Neuron (in vitro differentiated cells): ENCODE measurements around the gene MACROD1.

Experiments used
- H2AFZ ChIP-seq: one replicate; pipeline ENCODE4 v1.6.1; 2013; ENCODE audit warnings: low read depth, mild to moderate bottlenecking, inconsistent platforms, low read length, moderate library complexity
- H3K27me3 ChIP-seq: one replicate; pipeline ENCODE4 v1.6.1; 2013; ENCODE audit warnings: low read length; ENCODE audit not compliant: insufficient read depth
- H3K36me3 ChIP-seq: one replicate; pipeline ENCODE4 v1.6.1; 2013; ENCODE audit warnings: low read length; ENCODE audit not compliant: insufficient read depth
- H3K4me1 ChIP-seq: one replicate; pipeline ENCODE4 v1.6.1; 2013; ENCODE audit warnings: low read length; ENCODE audit not compliant: insufficient read depth
- H3K4me3 ChIP-seq: 2 replicates; pipeline ENCODE4 v1.5.1; 2013; ENCODE audit warnings: mild to moderate bottlenecking, low read length, moderate library complexity
- H3K9me3 ChIP-seq: one replicate; pipeline ENCODE4 v1.6.1; 2013; ENCODE audit warnings: low read length

MACROD1 gene

DNA sequence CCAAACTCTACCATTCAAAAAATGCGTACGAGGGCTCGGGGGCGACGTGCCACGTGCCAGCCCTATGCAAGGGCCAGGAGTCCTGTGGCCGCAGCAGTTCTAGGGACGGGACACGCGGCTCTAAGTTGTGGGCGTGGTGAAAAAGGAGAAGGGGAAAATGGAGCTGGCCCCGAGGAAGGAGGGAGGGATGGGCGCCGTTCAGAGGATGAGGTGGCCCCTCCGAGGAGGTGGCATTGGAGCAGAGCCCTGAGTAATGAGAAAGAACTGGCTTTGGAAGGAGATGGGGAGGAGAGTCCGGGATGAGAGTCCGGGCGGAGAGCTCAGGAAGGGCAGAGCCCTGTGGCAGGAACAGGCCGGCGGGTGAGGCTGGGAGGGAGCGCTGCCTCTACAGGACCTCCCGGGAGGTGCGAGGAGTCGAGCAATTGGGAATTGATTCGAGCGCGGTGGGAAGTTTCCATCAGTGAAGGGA, 158.7 kb downstream of the MACROD1 start:
- Histone ChIP-seq H3K36me3 (no peaks in the 10 kb centered on the region), H3K4me1 (peaks cover 16% of the 10 kb centered on the region), H3K27me3 (no peaks in the 10 kb centered on the region), H3K4me3 (peak overlapping the region; percentile 21), H2AFZ (peak overlapping the region; percentile 8), H3K9me3 (no peaks in the 10 kb centered on the region)

DNA sequence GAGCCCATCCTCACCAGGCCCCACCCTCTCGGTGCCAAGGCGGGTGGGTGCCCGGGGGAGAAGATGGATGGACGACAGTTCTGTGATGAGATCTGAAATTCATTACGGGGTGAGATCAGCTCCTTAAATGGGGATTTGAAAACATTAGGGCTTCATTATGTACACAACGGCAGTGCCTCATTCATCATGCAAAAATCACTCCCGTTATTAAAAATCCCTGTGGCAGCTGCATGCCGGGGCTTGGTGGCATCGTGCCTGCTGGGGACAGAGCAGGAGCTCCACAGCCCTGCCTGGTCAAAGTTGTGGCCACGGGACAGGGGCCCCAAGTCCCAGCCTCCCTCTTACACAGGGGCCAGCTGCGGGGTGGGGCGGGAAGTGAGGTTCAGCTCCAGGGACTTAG, 159.5 kb downstream of the MACROD1 start:
- Histone ChIP-seq H3K36me3 (peaks cover 6% of the 10 kb centered on the region), H3K4me3 (no peak overlapping the region), H2AFZ (no peak overlapping the region), H3K4me1 (peaks cover 16% of the 10 kb centered on the region), H3K27me3 (no peaks in the 10 kb centered on the region), H3K9me3 (no peaks in the 10 kb centered on the region)

DNA sequence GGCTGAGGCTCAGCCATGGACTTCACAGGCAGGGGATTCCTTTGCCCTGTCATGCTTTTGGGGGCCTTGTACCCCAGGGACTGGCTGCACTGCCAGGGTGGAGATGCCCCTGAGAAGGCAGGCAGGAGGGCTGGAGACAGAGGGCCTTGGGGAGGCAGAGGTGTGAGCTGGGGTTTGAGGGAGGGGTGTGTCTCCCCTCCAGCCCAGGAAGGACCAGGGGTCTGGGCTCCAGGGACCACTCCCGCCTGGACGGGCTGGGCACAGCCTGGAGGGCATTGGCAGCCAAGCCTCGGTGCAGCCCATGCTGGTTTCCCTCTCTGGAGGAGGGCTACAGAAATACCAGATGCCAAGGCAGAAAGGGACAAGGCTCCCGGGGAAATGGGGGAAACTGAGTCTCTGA, 160.2 kb downstream of the MACROD1 start:
- Histone ChIP-seq H3K36me3 (peaks cover 9% of the 10 kb centered on the region), H3K9me3 (no peaks in the 10 kb centered on the region), H3K4me1 (peaks cover 16% of the 10 kb centered on the region), H2AFZ (no peak overlapping the region), H3K27me3 (no peaks in the 10 kb centered on the region), H3K4me3 (no peak overlapping the region)

DNA sequence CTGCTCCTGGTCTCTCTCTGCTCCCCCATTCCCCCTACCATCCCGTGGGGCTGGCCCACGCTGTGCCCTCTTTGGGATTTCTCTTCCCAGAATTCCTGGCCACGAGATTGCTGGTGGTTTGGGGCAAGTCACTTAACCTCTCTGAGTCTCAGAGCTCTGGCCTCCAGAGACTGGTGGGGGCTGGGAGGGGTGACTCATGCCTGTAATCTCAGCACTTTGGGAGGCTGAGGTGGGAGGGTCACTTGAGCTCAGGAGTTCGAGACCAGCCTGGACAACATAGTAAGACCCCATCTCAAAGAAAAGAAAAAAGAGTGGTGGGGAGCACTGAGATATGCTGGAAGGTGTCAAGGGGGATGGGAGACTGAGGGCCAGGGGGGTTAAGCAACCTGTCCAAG, 161.3 kb downstream of the MACROD1 start:
- peaks cover 16% of the 10 kb centered on the region for H3K4me1 ChIP-seq
- H2AFZ ChIP-seq: no peak overlapping the region
- H3K27me3 ChIP-seq: no peaks in the 10 kb centered on the region
- peaks cover 9% of the 10 kb centered on the region for H3K36me3 ChIP-seq
- H3K4me3 ChIP-seq: no peak overlapping the region
- H3K9me3 ChIP-seq: no peaks in the 10 kb centered on the region

DNA sequence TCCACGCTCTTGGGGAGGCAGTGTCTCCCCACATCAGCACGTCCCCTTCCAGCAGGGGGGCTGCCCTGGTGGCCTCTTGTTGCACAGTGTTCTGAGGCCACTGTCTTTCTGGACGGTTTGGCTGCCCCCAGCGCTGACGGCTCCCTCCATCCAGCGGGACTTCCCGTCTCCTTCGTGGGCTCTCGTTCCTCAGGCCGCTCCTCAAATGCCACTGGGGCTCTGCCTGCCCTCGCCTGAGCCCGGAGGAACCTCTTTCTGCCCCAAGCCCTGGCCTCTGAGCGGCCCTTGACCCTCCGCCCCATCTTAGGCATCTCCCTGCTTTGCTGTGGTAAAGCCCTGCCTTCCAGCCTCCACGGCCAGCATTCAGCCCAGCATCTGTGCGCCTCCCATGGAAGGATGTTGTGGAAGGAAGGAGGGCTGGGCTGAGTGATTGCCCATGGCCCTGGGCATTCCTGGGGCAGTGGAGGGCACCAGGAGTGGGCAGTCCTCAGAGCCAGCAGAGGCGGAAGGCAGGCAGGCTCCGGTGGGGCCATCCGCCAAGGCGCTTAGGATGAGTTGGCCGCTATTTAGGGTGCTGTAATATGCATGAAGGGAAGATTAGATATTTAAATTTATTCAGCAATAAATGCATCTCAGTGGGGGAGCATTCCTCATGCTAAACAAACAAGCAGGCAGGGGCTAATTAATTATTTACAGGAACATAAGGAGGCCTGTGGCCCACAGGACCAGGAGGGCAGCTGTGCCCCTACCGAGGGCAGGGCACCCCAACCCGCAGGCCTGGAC, 161.9 kb downstream of the MACROD1 start:
- H3K9me3 ChIP-seq: no peaks in the 10 kb centered on the region
- no peak overlapping the region for H3K4me3 ChIP-seq
- peaks cover 12% of the 10 kb centered on the region for H3K36me3 ChIP-seq
- no peak overlapping the region for H2AFZ ChIP-seq
- peaks cover 16% of the 10 kb centered on the region for H3K4me1 ChIP-seq
- no peaks in the 10 kb centered on the region for H3K27me3 ChIP-seq

DNA sequence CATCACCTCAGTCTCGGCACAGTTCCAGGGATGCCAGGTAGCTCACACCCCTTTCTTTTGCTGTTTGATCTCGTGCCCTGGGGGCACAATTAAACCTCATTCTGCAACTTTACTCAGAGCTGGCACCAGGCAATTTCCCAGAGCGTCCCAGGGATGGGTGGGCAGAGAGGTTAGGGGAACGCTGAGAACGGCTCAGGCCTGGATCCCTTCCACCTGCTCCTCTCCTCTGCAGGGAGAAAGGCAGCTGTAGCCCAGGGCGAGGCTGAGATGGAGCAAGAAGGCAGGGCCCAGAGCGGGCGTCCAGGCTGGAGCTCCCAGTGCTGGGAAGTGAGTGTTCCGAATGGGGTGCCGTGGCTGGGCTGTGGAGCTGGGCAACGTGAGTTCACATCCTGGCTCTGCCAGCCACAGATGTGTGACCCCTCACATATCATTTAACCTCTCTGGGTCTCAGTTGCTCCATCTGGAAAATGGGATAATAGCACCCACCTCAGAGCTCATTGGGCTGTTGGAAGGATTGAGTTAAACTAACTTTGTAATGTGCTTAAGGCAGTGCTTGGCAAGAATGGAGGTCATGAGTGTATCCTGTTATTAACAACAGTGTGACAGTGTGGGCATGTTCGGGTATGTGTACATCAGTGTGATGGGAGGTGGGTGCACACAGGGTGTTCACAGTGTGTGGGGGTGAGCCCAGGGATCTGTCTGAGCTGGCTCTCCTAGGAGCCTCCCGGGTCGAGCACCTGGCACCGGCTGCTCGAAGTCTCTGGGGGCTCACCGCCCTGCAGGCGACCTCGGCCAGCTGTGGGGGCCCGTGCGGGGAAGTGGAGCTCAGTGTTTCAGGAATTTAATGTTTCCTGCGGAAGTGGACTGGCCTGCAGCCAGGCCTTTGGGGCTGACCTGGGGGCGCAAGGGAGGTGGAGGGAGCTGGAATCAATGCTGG, 164.2 kb downstream of the MACROD1 start:
- H3K9me3 ChIP-seq: no peaks in the 10 kb centered on the region
- H3K4me3 ChIP-seq: no peak overlapping the region
- H3K4me1 ChIP-seq: peaks cover 1% of the 10 kb centered on the region
- no peak overlapping the region for H2AFZ ChIP-seq
- H3K27me3 ChIP-seq: no peaks in the 10 kb centered on the region
- H3K36me3 ChIP-seq: peaks cover 31% of the 10 kb centered on the region

DNA sequence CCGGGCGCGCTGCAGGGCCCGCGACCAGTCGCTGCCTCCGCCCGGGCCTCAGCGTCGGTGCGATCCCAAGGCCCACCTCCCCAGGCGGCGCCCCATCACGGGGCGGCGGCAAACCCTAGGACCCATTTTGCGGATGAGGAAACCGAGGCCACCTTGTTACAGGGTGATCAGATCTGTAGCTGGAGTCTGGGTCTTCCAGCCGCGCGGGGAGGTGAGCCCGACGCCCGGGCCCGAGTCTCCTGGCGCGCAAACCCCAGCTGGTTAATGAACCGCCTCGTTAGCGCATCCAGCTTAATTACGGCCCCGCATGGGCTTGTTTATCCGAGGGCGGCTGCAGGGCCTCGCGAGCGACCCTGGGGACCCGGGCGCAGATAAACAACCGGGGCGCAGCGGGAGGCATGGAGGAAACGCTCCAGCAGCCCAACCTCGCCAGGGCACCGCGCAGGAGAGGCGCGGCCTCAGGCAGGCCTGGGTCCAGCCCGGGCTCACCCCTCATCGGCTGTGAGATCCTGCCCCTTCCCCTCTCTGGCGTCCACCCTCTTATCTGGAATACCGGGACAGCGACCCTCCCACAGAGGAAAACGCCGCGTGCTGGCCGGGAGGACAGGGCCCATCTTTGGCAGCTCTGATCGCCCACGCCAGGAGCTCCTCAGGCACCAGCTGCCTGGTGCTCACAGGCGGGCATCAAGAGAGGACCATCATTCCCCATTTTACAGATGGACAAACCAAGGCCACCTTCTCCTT, 165.0 kb downstream of the MACROD1 start:
- H3K9me3 ChIP-seq: no peaks in the 10 kb centered on the region
- H3K4me1 ChIP-seq: no peaks in the 10 kb centered on the region
- H3K4me3 ChIP-seq: no peak overlapping the region
- no peaks in the 10 kb centered on the region for H3K27me3 ChIP-seq
- no peak overlapping the region for H2AFZ ChIP-seq
- H3K36me3 ChIP-seq: peaks cover 40% of the 10 kb centered on the region

DNA sequence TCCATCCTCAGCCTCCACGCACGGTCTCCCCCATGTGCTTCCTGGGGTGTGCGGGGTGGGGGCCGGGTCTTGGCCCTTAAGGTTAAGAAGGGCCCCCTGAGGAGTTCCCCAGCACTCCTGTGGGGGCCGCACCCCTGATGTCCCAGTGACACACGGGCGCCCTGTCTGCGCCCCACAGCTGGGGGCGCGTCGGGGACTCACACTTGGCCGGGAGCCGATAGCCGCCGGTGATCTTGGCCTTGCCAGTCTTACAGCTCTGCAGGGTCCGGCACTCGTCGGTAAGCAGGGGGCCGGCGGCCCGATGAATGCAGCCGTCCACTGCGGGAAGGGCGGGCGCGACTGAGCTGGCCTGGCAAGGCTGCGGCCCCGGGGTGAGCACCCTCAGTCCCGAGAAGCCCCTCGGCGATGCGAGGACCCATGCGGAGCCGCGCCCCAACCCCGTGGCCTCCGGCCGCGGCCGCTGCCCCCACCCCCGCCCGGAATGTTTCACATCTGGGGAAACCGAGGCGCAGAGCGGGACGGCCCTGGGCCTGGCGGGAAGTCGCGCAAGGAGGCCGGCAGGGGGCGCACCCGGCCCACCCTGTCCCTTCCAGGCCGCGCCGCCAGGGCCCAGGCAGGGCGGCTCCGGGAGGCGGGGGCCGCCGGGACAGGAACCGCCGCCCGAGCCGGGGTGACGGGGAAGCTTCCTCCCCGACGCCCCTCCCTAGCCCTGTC, 165.7 kb downstream of the MACROD1 start:
- Histone ChIP-seq H3K9me3 (no peaks in the 10 kb centered on the region), H2AFZ (no peak overlapping the region), H3K4me1 (no peaks in the 10 kb centered on the region), H3K36me3 (peaks cover 46% of the 10 kb centered on the region), H3K4me3 (no peak overlapping the region), H3K27me3 (no peaks in the 10 kb centered on the region)

DNA sequence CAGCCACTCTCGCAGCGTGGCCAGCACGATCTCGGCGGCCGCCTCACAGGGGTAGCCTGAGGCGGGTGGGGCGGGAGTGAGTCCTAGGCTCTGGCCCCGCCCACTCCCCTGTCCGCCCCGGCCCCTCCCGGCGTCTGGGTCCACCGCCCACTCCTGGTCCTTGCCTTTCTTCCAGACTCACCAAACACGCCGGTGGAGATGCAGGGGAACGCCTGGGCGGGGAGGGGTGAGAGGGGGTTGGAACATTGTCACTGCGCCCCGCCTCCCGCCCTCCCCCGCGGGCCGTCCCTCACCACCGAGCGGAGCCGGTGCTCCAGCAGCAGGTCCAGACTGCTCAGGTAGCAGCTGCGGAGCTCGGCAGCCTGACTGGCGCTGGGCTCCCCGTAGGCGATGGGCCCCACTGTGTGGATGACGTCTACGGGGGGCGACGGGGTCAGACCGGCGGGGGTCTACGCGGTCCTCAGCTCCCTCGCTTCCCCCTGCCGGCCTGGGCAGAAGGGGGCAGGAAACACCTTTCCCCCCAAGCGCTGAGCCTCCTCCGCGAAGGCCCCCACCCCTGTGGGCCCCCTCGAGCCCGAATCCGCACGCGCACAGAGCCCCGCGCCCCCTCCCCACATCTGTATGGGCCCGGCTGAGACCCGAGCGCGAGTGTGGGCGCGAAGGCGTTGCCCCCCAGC, 166.4 kb downstream of the MACROD1 start:
- Histone ChIP-seq H3K27me3 (no peaks in the 10 kb centered on the region), H2AFZ (no peak overlapping the region), H3K9me3 (no peaks in the 10 kb centered on the region), H3K4me1 (no peaks in the 10 kb centered on the region), H3K4me3 (no peak overlapping the region), H3K36me3 (peaks cover 53% of the 10 kb centered on the region)

DNA sequence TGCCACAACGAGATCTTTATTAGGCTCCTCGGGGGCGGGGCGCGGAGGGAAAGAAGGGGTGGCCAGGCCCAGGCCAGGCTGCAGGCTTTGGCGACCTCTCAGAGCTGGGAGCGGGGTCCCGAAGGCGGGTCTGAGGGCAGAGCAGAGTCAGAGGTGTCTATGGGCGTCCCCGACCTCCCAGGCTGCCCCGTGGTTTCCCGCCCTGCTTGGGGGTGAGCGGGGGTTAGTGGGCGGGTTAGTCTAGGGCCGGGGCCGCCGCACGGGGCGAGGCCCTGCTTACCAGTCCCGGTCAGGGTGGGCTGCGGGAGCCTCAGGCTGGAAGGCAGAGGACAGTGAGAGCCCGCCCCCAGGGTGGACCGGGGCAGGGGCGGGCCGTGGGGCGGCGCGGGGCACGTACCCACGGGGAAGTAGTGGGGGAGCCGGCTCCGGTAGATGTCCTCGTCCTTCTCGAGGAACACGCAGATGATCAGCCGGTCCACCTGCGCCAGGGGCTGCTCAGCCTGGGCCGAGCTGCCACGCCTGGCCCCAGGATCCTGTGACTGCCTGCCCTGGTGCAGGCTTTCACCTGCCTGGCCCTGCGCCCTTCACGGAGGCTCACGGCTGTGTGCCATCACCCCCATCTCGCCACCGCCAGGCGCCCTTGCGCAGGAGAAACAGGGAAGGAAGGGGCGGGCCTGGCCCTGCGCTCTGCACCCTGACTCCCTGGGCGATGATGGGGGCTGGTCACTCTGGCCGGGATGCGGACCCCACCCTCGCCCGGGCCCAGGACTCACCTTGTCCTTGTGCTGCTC, 167.2 kb downstream of the MACROD1 start:
- Histone ChIP-seq H3K4me3 (no peak overlapping the region), H3K27me3 (no peaks in the 10 kb centered on the region), H3K36me3 (peaks cover 58% of the 10 kb centered on the region), H2AFZ (no peak overlapping the region), H3K4me1 (no peaks in the 10 kb centered on the region), H3K9me3 (no peaks in the 10 kb centered on the region)

DNA sequence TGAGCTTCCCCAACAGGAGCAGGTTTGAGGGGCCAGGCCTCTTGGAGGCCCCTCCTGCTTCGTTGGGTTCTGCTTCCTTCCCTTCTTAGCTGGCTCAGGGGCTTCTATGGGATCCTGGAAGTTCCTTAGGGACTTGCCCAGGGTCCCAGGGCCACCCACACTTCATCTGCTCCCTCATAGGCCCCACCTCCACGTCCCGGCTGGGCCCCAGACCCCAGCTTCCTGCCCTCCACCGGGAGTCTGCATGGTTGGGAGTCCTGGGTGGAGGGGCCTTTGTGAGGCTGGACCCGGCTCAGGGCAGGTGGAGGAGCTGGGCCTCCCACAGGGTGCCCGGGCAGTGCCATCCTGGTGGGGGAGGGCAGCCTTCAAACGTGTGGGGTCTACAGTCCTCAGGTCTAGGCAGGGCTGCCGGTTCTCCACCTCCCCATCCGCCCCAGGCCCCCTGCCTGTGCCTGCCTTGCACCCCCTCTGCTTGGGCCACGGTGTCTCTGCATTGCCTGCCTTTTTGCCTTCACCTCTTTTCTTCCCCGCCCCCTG, 168.0 kb downstream of the MACROD1 start:
- Histone ChIP-seq H3K27me3 (no peaks in the 10 kb centered on the region), H2AFZ (no peak overlapping the region), H3K36me3 (peaks cover 61% of the 10 kb centered on the region), H3K9me3 (no peaks in the 10 kb centered on the region), H3K4me3 (no peak overlapping the region), H3K4me1 (no peaks in the 10 kb centered on the region)
